ENCODE results near the gene CCDC85A. TPM values are rescaled to one million over a fixed set of nuclear protein-coding genes. Genes with fewer than 3 reads are reported as not detected.

CCDC85A gene
- total RNA-seq, 6 experiments from 2014 or later: 0.07 to 0.31 (median 0.14) TPM; not detected in 1

DNA sequence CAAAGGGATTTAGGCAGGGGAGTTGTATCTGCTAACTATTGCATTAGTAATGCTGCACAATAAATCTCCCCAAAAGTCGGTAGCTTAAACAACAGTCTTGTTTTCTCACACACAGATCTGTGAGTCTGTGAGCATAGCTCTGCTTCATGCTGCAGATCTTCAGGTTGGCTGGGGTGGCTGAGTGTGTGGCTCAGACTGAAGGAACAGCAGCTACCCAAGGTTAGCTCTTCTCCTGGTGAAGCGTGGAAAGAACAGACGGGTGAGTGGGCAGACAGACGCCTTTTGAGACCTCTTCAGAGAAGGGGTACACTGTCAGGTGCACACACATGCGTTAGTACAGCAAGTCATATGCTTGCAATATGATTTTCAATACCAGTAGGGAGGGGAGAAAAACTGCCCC is 3.9 kb upstream of the CCDC85A start:
- Histone ChIP-seq H3K4me1 (peaks cover 0 to 5% (median 0%) of the 10 kb centered on the region in 4 donors), H3K4me3 (no peak overlapping the region), H3K36me3 (no peaks in the 10 kb centered on the region), H3K9me3 (no peaks in the 10 kb centered on the region), H3K27ac (no peak overlapping the region), H3K27me3 (no peaks in the 10 kb centered on the region)
- 66% methylated on average over 4 of the region's 5 CpGs for WGBS (ENCODE audit: insufficient coverage, low coverage, low lambda C conversion rate, missing lambda C conversion rate)
- intact Hi-C loops (cut with DNase I): loop anchor here (5.0 to 10.0 kb wide), 2 partner anchors 567 to 575 kb away; no protein-coding TSS in a partner anchor
- TF ChIP-seq, protein P1, sequence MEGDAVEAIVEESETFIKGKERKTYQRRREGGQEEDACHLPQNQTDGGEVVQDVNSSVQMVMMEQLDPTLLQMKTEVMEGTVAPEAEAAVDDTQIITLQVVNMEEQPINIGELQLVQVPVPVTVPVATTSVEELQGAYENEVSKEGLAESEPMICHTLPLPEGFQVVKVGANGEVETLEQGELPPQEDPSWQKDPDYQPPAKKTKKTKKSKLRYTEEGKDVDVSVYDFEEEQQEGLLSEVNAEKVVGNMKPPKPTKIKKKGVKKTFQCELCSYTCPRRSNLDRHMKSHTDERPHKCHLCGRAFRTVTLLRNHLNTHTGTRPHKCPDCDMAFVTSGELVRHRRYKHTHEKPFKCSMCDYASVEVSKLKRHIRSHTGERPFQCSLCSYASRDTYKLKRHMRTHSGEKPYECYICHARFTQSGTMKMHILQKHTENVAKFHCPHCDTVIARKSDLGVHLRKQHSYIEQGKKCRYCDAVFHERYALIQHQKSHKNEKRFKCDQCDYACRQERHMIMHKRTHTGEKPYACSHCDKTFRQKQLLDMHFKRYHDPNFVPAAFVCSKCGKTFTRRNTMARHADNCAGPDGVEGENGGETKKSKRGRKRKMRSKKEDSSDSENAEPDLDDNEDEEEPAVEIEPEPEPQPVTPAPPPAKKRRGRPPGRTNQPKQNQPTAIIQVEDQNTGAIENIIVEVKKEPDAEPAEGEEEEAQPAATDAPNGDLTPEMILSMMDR (IDR thresholded peaks at IDR 0.05): no peak
- TF ChIP-seq POLR2A (IDR thresholded peaks at IDR 0.05): no peak
- no peak for DNase-seq
- ATAC-seq: no peak

DNA sequence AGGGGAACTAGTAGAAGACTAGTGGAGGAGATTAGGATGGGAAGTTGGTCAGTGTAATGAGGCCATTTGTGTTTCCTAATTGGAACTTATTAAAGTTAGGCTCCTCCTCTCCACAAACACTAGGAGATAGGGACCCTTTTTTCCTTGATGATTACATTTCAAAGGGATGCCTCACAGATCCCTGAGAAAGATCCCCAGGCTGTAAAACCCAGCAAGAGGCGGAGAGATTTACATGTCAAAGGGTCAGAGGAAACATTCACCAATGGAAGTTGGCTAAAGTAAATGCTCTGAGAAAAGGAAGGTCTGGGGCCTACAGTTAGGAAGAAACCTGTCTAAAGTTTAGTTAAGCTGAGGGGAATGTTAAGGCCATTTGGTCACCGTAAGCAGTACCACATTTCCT is 1.4 kb upstream of the CCDC85A start:
- H3K27ac ChIP-seq: no peak overlapping the region
- intact Hi-C loops (cut with DNase I): loop anchor here (5.0 to 10.0 kb wide), 2 partner anchors 565 to 572 kb away; no protein-coding TSS in a partner anchor
- 100% methylated on average over 1 of the region's 2 CpGs for WGBS (ENCODE audit: insufficient coverage, low coverage, low lambda C conversion rate, missing lambda C conversion rate)
- no peak for DNase-seq
- H3K9me3 ChIP-seq: no peaks in the 10 kb centered on the region
- H3K27me3 ChIP-seq: no peaks in the 10 kb centered on the region
- H3K4me1 ChIP-seq: peaks cover 0 to 11% (median 0%) of the 10 kb centered on the region in 4 donors
- no peak overlapping the region for H3K4me3 ChIP-seq
- H3K36me3 ChIP-seq: no peaks in the 10 kb centered on the region
- ATAC-seq: no peak
- TF ChIP-seq, protein P1 (IDR thresholded peaks at IDR 0.05): no peak
- no peak for TF ChIP-seq POLR2A (IDR thresholded peaks at IDR 0.05)

DNA sequence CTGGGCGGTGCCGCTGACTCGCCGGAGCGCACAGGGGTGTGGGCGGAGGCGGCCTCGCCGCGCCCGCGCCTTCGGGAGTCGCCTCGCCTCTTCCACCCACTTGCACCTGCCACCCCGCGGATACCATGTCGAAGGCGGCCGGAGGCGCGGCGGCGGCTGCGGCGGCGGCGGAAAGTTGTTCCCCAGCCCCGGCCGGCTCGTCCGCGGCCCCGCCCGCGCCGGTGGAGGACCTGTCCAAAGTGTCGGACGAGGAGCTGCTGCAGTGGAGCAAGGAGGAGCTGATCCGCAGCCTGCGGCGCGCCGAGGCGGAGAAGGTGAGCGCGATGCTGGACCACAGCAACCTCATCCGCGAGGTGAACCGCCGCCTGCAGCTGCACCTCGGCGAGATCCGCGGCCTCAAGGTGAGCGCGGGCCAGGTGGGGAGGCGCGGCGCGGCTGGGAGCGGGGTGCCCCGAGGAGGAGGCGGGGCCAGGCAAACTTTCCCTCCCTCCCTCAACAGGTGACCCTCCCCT is 766 bp downstream of the CCDC85A start:
- no peaks in the 10 kb centered on the region for H3K36me3 ChIP-seq
- ATAC-seq (peak in 3 of 4 donors; percentile 2 to 16 (median 13)), DNase-seq (peak; percentile 25 to 55 (median 41))
- peak overlapping the region; percentile 50 to 62 (median 54) for H3K4me3 ChIP-seq
- no peak overlapping the region for H3K27ac ChIP-seq
- H3K27me3 ChIP-seq: no peaks in the 10 kb centered on the region
- intact Hi-C loops (cut with DNase I): loop anchor here (5.0 to 10.0 kb wide), 2 partner anchors 563 to 570 kb away; no protein-coding TSS in a partner anchor
- no CpG with 5 or more reads among the region's 64 CpGs for WGBS (ENCODE audit: insufficient coverage, low coverage, low lambda C conversion rate, missing lambda C conversion rate)
- peaks cover 0 to 11% (median 0%) of the 10 kb centered on the region in 4 donors for H3K4me1 ChIP-seq
- no peaks in the 10 kb centered on the region for H3K9me3 ChIP-seq
- TF ChIP-seq POLR2A (IDR thresholded peaks at IDR 0.05): no peak
- TF ChIP-seq, protein P1 (IDR thresholded peaks at IDR 0.05): no peak

DNA sequence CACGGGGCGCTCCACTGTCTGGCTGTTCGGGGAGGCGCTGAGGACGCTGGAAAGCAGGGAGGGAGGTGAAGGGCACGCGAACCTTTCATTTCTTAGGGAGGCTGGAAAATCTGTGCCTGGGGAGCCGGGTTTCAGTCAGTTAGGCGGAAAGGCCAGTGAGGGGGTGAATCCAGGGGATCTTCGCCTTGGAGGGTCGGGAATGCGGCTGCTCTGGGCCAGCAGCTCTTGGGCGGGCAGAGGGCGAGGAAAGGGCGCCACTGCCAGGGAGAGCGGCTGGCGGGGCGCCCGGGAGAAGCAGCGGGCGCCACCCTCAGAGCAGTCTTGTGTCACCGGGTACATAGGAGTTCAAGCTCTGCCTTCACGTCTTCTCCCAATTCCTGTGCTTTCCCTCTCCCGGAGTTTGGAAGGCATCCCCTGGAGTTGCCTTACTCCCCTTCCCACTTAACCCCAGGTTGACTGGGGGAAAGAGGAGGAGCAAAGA is 1.4 kb downstream of the CCDC85A start:
- 0% methylated on average over 9 of the region's 24 CpGs for WGBS (ENCODE audit: insufficient coverage, low coverage, low lambda C conversion rate, missing lambda C conversion rate)
- H3K27ac ChIP-seq: no peak overlapping the region

More for the DNA sequence above, 1.4 kb downstream of the CCDC85A start:
- H3K36me3 ChIP-seq: no peaks in the 10 kb centered on the region
- H3K4me1 ChIP-seq: peaks cover 0 to 11% (median 0%) of the 10 kb centered on the region in 4 donors
- H3K27me3 ChIP-seq: no peaks in the 10 kb centered on the region
- peak; percentile 41 to 61 (median 46) for DNase-seq
- ATAC-seq: peak; percentile 60 to 75 (median 74)
- no peaks in the 10 kb centered on the region for H3K9me3 ChIP-seq
- intact Hi-C loops (cut with DNase I): loop anchor here in 1 of 2 donors (10.0 kb wide), 1 partner anchor 570 kb away; no protein-coding TSS in a partner anchor
- H3K4me3 ChIP-seq: peak overlapping the region; percentile 50 to 62 (median 54)
- no peak for TF ChIP-seq POLR2A (IDR thresholded peaks at IDR 0.05)
- TF ChIP-seq, protein P1 (IDR thresholded peaks at IDR 0.05): no peak
